OCI-LY7 (cell line): ENCODE results near the gene HORMAD2. TPM values are rescaled to one million over a fixed set of nuclear protein-coding genes. Genes with fewer than 3 reads are reported as not detected.

Source experiments
- BruUV-seq: library from RNA; stranded (reverse); fragments of 400-500 nt; replicated peaks from 2 replicates; lab custom pipeline; 2021; lab: Mats Ljungman, UMichigan
- CTCF ChIA-PET: fragments of 300-600 bp; sonication (Branson Sonifier 250); formaldehyde crosslinking; loops from one replicate; lab custom pipeline; 2022; ENCODE audit warnings: antibody characterized with exemption; ENCODE audit not compliant: unreplicated experiment; lab: Charles Lee
- POLR2A ChIA-PET: fragments of 300-600 bp; sonication (Branson Sonifier 250); formaldehyde crosslinking; loops from one replicate; lab custom pipeline; 2022; ENCODE audit warnings: antibody characterized with exemption; lab: Charles Lee
- DNase-seq: peaks from one replicate; pipeline ENCODE4 v3.0.0-alpha.2; 2015; ENCODE audit warnings: low spot score
- H2AFZ ChIP-seq: fragments of 200-600 bp; sonication (generic), shearing (Covaris generic); 2 replicates; pipeline ENCODE4 v1.6.1; 2014; ENCODE audit warnings: mild to moderate bottlenecking, antibody characterized with exemption, low read length, moderate library complexity
- H3K27ac ChIP-seq: fragments of 200-600 bp; sonication (generic); 2 replicates; pipeline ENCODE4 v1.5.1; 2014; ENCODE audit warnings: mixed run types, low read depth, mild to moderate bottlenecking, moderate library complexity, low read length, inconsistent platforms; ENCODE audit not compliant: poor library complexity, severe bottlenecking
- H3K36me3 ChIP-seq: fragments of 200-600 bp; sonication (generic); 2 replicates; pipeline ENCODE4 v1.6.1; 2014; ENCODE audit warnings: mild to moderate bottlenecking, antibody characterized with exemption, low read length, moderate library complexity, mixed read lengths; ENCODE audit not compliant: insufficient read depth
- H3K4me1 ChIP-seq: fragments of 200-600 bp; sonication (generic); 2 replicates; pipeline ENCODE4 v1.5.1; 2014; ENCODE audit warnings: mild to moderate bottlenecking, low read length; ENCODE audit not compliant: insufficient read depth, poor library complexity, severe bottlenecking
- H3K4me2 ChIP-seq: fragments of 200-600 bp; sonication (generic); 2 replicates; pipeline ENCODE4 v1.6.1; 2014; ENCODE audit warnings: mild to moderate bottlenecking, low read length
- H3K4me3 ChIP-seq: fragments of 200-600 bp; sonication (generic); 2 replicates; pipeline ENCODE4 v1.5.1; 2014; ENCODE audit warnings: mild to moderate bottlenecking, low read depth, low read length; ENCODE audit not compliant: poor library complexity, severe bottlenecking
- H3K79me2 ChIP-seq: fragments of 200-600 bp; sonication (generic); 2 replicates; pipeline ENCODE4 v1.6.1; 2016; ENCODE audit warnings: low read depth, mild to moderate bottlenecking, low read length, moderate library complexity, mixed read lengths; ENCODE audit not compliant: insufficient read depth
- H3K9me2 ChIP-seq: fragments of 200-600 bp; sonication (generic); 2 replicates; pipeline ENCODE4 v1.6.1; 2016; ENCODE audit warnings: mild to moderate bottlenecking, low read length, mixed read lengths; ENCODE audit not compliant: insufficient read depth
- H3K9me3 ChIP-seq: fragments of 200-600 bp; sonication (generic); 2 replicates; pipeline ENCODE4 v1.6.1; 2014; ENCODE audit warnings: mild to moderate bottlenecking, mixed run types, low read length, mixed read lengths
- H4K20me1 ChIP-seq: fragments of 200-600 bp; sonication (generic); 2 replicates; pipeline ENCODE4 v1.6.1; 2014; ENCODE audit warnings: mild to moderate bottlenecking, antibody characterized with exemption, low read length, moderate library complexity, mixed read lengths; ENCODE audit not compliant: insufficient read depth
- EZH2phosphoT487 ChIP-seq: fragments of 200-600 bp; sonication (generic); IDR thresholded peaks from 2 replicates; pipeline ENCODE4 v1.6.1; 2018; ENCODE audit warnings: low read depth, borderline replicate concordance, mild to moderate bottlenecking, mixed run types, antibody characterized with exemption, low read length, moderate library complexity, mixed read lengths
- intact Hi-C: fragments of 100-400 bp; cut with micrococcal nuclease; formaldehyde crosslinking; loops from one replicate; pipeline ENCODE4 v1.10.0; 2022; ENCODE audit not compliant: unreplicated experiment
- total RNA-seq, 2 experiments: library from RNA; depleted of rRNA in 1 of 2; stranded (reverse); fragments of >200 nt in 1 of 2; shearing (Covaris generic) in 1 of 2; gene quantifications; 2 replicates each; pipeline ENCODE4 v1.2.3, GENCODE V29; 2014 to 2022
- TF ChIP-seq, protein P1 (sequence below): fragments of 200-600 bp; sonication (generic); conservative IDR thresholded peaks from 2 replicates; pipeline ENCODE4 v1.5.1; 2014; ENCODE audit warnings: mild to moderate bottlenecking, antibody characterized with exemption, low read length, moderate library complexity, mixed read lengths

The HORMAD2 gene
- total RNA-seq, 2 experiments from 2014 or later: not detected

DNA sequence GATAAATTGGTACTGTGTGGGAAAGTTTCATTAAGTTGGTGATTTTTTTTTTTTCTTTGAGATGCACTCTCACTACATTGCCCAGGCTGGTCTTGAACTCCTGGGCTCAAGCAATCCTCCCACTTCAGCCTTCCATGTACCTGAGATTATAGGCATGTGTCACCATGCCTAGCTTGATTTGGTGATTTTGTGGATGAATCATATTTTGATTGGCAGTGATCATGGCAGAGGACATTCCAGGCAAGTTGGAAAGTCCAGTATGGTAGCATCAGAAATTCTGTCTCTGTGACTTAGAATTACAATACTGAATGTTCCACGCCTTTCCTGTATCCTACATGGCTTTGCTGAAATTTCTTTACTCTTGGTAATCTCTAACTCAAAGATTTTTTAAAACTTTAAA lies 49.4 kb downstream of the HORMAD2 start:
- POLR2A ChIA-PET: no interaction called here
- intact Hi-C loops: no loop called here
- Histone ChIP-seq H3K4me3 (no peak overlapping the region), H2AFZ (no peak overlapping the region), H4K20me1 (no peaks in the 10 kb centered on the region), H3K4me1 (no peaks in the 10 kb centered on the region), H3K9me2 (no peaks in the 10 kb centered on the region), H3K27ac (no peak overlapping the region), H3K9me3 (no peaks in the 10 kb centered on the region), H3K36me3 (no peaks in the 10 kb centered on the region), H3K4me2 (no peak overlapping the region), H3K79me2 (no peaks in the 10 kb centered on the region)
- no TSS peak for BruUV-seq
- TF ChIP-seq, protein P1, sequence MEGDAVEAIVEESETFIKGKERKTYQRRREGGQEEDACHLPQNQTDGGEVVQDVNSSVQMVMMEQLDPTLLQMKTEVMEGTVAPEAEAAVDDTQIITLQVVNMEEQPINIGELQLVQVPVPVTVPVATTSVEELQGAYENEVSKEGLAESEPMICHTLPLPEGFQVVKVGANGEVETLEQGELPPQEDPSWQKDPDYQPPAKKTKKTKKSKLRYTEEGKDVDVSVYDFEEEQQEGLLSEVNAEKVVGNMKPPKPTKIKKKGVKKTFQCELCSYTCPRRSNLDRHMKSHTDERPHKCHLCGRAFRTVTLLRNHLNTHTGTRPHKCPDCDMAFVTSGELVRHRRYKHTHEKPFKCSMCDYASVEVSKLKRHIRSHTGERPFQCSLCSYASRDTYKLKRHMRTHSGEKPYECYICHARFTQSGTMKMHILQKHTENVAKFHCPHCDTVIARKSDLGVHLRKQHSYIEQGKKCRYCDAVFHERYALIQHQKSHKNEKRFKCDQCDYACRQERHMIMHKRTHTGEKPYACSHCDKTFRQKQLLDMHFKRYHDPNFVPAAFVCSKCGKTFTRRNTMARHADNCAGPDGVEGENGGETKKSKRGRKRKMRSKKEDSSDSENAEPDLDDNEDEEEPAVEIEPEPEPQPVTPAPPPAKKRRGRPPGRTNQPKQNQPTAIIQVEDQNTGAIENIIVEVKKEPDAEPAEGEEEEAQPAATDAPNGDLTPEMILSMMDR: no peak
- TF ChIP-seq EZH2phosphoT487: no peak
- CTCF ChIA-PET: no interaction called here
- DNase-seq: no peak

DNA sequence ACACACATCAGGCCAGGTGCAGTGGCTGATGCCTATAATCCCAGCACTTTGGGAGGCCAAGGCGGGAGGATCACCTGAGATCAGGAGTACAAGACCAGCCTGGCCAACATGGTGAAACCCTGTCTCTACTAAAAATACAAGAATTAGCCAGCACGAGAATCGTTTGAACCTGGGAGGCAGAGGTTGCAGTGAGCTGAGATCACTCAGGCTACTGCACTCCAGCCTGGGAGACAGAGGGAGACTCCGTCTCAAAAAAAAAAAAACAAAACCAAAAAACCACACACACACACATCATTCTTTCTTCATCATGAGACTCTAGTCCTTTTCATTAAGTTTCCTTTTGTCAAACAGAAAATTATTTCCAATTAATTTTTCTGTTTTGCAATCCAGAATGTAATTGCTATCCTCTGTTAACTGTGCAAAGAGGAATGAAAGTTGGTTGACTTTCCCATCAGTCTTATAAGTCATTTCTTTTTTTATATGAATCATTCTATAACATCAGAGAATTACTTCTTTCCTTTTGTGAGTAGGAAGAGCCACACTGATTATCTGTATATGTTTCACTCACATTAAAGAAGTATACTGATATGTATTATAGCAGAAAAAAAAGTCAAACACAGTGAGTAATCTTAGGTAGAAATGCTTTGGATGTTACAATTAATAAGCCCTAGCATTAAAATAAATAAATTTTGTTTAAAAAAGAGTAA lies 52.2 kb downstream of the HORMAD2 start:
- no peak overlapping the region for H3K4me3 ChIP-seq
- POLR2A ChIA-PET: no interaction called here
- no peaks in the 10 kb centered on the region for H4K20me1 ChIP-seq
- intact Hi-C loops: no loop called here
- H3K36me3 ChIP-seq: no peaks in the 10 kb centered on the region
- CTCF ChIA-PET: no interaction called here
- H2AFZ ChIP-seq: no peak overlapping the region
- no peak overlapping the region for H3K4me2 ChIP-seq
- TF ChIP-seq, protein P1: no peak
- no peak for TF ChIP-seq EZH2phosphoT487
- H3K9me3 ChIP-seq: no peaks in the 10 kb centered on the region
- BruUV-seq: no TSS peak
- no peaks in the 10 kb centered on the region for H3K79me2 ChIP-seq
- H3K27ac ChIP-seq: no peak overlapping the region
- H3K4me1 ChIP-seq: no peaks in the 10 kb centered on the region
- no peaks in the 10 kb centered on the region for H3K9me2 ChIP-seq
- no peak for DNase-seq

DNA sequence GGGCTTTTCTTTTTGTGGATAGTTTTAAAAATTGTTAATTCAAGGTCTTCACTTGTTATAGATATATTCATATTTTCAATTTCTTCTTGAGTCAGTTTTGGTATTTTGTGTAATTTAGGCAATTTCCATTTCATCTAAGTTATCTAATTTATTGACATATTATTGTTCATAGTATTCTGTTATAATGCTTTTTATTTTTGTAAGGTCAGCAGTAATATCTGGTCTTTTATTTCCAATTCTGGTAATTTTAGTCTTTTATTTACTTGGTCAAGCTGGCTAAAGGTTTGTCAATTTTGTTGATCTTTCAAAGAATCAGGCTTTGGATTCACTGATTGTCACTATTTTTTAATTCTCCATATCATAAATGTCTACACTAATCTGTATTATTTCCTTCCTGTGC lies 60.1 kb downstream of the HORMAD2 start:
- ChIA-PET CTCF (no interaction called here), POLR2A (no interaction called here)
- H3K4me1 ChIP-seq: no peaks in the 10 kb centered on the region
- H3K36me3 ChIP-seq: no peaks in the 10 kb centered on the region
- no peak for DNase-seq
- no peak overlapping the region for H2AFZ ChIP-seq
- 0 out of 2 replicates have a peak, but pooled peaks cover 6% of the 10 kb centered on the region for H3K9me3 ChIP-seq
- BruUV-seq: no TSS peak
- H3K4me3 ChIP-seq: no peak overlapping the region
- H3K4me2 ChIP-seq: no peak overlapping the region
- TF ChIP-seq, protein P1: no peak
- TF ChIP-seq EZH2phosphoT487: no peak
- H3K27ac ChIP-seq: no peak overlapping the region
- H3K79me2 ChIP-seq: no peaks in the 10 kb centered on the region
- intact Hi-C loops: no loop called here
- H3K9me2 ChIP-seq: no peaks in the 10 kb centered on the region
- H4K20me1 ChIP-seq: no peaks in the 10 kb centered on the region
